ENCODE measurements around the gene LARP7.

- TF ChIP-seq CTCF (IDR thresholded peaks at IDR 0.05; ENCODE audit: low read length) (no peak), EZH2 (IDR thresholded peaks at IDR 0.05; ENCODE audit: borderline replicate concordance, low read length) (no peak)
These were observed 63.7 kb downstream of the LARP7 start for GRCh38 chr4:112700679-112701078.

Measured in OCI-LY1 (cell line).